Measurements from ENCODE around the gene MRPS10.
A peak's percentile ranks its signal among the peaks of the same experiment; 100 is the strongest.
"Not testable (repeated sequence)": the region's sequence is repeated elsewhere in the genome, so short reads cannot be mapped to it uniquely, and the experiment has no call there.

The MRPS10 gene

GRCh38 chr6:42204768-42205282 is 12.8 kb downstream of the MRPS10 start:
- no peak for DNase-seq

DNA sequence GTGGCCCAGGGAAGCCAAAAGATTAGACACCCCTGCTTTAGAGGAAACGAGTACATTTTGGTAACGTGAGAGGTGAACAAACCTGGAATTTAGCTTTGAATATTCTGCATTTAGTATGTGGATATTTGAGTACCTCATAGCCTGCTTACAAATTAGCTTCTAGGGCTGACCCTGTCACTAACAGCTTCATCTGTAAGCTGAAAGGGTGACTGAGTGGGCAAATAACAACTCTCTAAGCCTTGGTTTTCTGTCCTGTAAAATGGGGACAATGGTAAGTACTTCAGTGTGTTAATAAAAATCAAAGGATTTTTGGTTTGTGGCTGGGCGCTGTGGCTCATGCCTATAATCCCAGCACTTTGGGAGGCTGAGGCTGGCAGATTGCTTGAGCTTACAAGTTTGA is 14.5 kb downstream of the MRPS10 start:
- no peak for DNase-seq

GRCh38 chr6:42202131-42202915 is 15.3 kb downstream of the MRPS10 start:
- DNase-seq = not testable (repeated sequence)

- no peak for DNase-seq
Measured at GRCh38 chr6:42201382-42201781, 16.3 kb downstream of the MRPS10 start.

GRCh38 chr6:42200035-42200434 is 17.6 kb downstream of the MRPS10 start:
- DNase-seq = peak in 1 of 2 experiments; percentile 37

- peak; percentile 42 to 64 for DNase-seq
Measured at GRCh38 chr6:42199106-42199981, 18.3 kb downstream of the MRPS10 start.

DNA sequence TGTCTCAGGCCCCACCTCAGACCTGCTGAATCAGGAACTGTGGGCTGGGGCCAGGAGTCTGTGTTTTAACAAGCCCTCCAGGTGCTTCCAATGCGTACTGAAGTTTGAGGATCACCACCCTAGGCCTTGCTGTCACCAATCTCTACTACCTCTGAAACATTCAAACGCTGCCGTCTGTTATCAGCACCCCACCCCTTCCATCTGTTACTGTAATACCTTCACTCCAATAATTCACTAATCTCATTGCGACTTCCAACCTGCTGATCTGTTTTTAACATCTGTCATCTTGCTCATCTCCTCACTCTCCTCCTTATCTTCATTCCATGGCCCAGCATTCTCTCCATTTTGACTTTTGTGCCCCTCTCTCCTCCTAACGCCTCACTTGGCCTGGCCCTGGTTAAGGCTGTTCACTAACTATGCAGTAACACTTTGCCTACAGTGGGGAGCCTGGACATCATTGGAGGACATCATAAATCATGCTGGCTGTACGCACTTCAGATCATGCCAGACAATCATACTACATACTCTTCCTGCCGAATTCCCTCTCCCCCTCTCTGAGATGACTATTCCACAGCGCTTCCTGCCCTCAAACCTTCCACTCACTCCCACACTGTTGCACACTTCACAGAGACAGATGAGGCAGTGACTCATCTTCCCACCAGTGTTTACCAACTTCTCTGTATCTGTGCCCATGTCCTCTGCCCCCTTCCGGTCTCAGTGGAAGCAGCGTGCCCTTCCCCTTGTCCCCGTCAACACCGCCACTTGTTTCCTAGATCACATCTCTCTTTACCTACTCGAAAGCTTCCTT is 19.9 kb downstream of the MRPS10 start:
- no peak for DNase-seq

DNA sequence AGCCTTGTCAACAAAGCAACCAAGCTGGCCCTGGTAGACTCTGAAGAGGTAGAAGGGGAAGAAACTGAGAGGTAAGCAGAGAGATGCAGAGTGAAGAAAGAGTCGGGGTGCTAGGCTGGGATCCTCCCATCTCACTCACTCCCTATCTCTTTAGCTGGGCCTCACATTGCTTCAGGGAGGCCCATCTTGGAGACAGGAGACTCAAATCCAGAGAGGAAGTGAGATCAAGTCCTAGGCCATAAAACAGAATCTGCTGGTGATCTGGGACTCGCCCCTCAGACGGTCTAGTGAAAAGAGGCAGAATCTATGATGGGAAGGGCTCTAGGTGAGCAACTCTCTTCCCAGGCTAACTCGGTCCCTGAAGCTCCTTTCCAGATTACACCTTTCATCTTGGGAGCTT is 22.2 kb downstream of the MRPS10 start:
- no peak for DNase-seq

GRCh38 chr6:42194056-42194455 is 23.6 kb downstream of the MRPS10 start:
- DNase-seq = no peak

- DNase-seq = no peak
Measured at GRCh38 chr6:42193491-42193894, 24.2 kb downstream of the MRPS10 start.

- not testable (repeated sequence) for DNase-seq
Measured at GRCh38 chr6:42192385-42192784, 25.3 kb downstream of the MRPS10 start.

GRCh38 chr6:42190554-42191183 is 27.0 kb downstream of the MRPS10 start:
- no peak for DNase-seq

- no peak for DNase-seq
Measured at GRCh38 chr6:42188406-42188805, 29.3 kb downstream of the MRPS10 start.

DNA sequence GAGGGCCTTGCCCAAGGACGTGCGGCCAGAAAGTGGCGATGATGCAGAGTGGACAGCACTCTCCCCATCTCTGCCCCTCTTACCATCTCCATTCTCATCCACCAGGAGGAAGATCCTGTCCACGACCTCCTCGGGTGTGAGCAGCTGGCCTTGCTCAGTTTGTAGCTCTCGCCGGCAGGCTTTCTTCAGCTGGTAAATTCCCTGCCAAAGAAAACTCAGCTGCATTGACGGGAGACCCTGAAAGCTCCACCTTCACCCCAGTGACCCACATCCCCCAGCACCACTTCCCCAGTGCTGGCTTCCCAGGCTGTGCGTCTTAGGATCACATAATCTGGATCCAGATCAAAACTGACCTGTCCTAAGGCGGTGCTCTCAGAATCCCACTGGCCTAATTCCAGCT is 32.1 kb downstream of the MRPS10 start:
- DNase-seq = no peak

DNA sequence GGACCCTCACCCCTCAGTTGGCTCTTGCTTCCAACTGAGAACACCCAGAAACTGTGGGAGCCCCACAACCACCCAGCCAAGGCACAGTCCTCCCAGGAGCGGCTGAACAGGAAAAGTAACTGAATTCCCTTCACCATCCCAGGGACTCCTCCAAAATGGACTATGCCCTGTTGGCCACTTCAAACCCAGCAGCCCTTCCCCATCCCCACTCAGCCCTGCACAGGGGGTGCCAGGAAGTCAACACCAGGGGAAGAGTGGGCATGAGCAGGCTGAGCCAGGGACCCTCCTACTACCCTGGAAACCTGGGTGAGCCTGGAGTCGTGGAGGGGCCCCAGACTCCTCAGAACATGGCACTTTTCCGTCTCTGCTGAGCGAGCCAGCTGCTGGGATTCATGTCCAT is 33.2 kb downstream of the MRPS10 start:
- no peak for DNase-seq

DNA sequence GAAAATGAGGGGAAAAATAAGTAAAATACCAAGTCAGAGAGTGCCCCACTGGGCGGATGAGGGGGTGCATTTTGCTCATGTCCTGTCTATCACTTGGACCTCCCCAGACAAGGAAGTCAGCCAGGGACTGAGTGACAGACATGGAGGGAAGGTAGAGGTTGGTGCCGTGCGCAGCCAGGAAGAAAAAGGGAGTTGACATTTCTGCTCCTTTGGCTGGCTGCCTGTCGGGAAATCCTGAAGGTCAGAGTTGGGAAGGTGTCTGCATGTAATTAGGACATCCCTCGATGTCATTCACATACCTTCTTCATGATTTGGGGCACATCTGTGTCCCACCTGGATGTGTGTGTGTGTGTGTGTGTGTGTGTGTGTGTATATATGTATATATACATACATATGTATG is 35.6 kb downstream of the MRPS10 start:
- no peak for DNase-seq

DNA sequence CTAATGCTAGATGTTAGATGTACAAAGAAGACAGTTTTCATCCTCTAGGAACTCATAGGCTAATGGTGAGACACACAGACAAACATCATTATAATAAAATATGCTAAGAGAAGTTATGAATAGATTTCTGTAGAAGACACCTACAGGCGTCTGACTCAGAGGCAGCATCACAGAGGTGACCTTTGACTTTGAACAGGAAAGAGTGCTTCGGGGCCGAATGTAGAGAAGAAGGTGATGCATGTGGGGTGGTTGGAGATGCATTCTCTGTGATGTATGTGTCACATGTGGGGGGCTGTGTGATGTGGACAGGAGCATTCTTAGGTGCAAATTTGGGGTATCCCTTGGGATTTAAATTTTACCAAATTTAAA is 37.7 kb downstream of the MRPS10 start:
- no peak for DNase-seq

- no peak for DNase-seq
Measured at GRCh38 chr6:42179261-42179944, 38.3 kb downstream of the MRPS10 start.

DNA sequence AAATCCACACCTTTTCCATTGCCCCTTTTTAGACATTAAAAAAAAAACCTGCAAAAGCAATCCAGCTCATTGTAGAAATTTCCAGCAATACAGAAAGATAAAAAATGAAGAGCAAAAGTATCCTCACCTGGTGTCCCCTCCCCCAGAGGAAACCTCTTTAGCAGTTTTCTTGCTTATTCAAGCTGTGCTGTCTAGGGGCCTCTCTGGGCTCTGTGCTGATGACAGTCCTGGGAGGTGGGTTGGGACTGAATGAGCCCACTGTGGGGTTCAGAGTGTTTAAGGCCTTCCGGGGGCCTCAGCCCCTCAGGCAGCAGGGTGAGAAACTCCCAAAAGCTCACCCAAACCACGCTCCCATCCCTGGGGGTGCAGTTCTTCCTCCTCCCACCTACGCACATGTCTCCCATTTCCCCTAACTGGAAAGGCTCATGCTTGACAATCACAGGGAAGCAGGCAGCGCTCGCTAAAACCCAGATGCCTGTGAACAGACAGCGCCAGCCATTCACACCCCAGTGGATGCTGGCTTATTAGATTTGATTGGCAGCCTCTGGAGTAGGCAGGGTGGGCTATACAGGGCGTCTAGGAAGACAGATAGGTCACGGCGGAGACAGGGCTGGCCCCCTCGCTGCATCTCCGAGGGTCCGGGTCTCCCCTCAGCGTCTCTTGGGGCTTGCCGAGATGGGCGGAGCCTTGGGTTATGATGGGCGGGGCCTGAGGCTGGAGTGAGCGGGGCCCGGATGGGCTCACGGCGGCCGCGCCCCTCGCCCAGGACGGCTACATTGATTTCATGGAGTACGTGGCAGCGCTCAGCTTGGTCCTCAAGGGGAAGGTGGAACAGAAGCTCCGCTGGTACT is 39.9 kb downstream of the MRPS10 start:
- no peak for DNase-seq

DNA sequence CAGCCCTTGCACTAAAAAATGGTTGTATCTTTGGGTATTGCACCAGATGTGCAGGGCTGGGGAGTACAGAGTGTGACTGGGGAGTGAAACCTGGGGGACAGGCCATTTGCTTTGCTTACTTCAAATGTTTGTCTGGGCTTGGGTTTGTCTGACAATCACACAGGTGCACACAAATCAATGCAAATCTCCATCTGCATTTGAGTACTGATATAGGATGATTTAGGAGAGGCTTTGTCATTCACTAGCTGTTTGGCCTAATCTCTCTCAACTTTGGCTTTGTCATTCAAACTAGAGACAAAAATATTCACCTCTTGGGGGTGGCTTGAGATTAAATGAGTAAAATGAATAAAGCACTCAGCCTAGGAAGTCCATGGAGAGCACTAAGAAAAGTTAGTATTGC is 40.7 kb downstream of the MRPS10 start:
- no peak for DNase-seq

DNA sequence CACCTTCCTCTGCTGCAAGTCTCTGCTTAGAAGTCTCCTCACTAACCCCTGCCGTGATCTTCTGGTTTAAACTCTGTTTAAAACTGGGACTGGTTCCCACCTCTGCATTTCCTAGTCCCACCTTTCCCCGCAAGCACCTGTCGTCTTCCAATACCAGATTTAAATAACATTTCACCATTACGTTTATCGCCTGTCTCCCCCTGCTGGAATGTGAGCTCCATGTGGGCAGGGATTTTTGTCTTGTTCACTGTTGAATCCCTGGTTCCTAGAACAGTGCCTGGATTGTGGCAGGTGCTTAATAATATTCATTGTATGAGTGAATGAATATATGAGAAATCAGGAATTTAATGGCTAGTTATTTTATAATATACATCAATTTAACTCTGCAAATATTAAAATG is 41.8 kb downstream of the MRPS10 start:
- no peak for DNase-seq

All from NCI-H446 (cell line).